GM19455 (cell line): ENCODE measurements around the gene FSD2.

Experiments
- ATAC-seq: cut with Tn5 transposase; IDR thresholded peaks from one replicate; pipeline ENCODE4 v1.9.1; 2021; ENCODE audit not compliant: unreplicated experiment

The FSD2 gene, protein sequence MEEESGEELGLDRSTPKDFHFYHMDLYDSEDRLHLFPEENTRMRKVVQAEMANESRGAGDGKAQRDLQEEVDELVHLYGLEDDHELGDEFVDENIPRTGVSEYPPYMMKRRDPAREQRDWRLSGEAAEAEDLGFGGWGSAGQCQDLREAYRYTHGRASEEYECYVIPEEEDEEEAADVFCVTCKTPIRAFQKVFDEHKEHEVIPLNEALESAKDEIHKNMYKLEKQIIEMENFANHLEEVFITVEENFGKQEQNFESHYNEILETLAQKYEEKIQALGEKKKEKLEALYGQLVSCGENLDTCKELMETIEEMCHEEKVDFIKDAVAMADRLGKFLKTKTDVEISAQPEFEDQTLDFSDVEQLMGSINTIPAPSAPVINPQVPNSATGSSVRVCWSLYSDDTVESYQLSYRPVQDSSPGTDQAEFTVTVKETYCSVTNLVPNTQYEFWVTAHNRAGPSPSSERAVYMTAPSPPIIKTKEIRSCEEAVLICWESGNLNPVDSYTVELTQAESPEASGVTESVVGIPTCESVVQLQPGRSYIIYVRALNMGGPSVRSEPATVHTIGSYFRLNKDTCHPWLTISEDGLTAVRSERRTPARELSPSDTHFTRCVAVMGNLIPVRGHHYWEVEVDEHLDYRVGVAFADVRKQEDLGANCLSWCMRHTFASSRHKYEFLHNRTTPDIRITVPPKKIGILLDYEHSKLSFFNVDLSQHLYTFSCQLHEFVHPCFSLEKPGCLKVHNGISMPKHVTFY

DNA sequence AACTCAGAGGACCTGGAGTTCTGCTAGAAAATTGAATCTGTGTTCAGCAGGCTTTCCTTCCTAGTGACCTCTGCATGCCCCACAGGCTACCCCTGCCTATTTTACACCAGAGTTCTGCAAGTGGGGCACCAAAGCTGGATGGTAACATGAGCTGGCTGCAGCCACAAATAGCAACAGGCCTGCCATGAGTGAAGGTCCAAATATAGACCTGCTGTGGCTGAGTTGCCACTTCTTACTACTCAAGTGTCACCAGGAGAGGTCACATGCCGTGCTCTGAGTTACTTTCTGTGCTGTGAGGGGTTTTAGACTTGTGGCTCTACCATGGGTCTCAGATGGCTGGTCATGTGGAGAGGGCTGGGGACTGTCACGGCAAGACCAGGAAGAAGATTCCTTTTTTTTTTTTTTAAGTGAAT, at the start of gene FSD2:
FSD2 (minus strand) TSS at position 76 of the 413 bp plus-strand sequence. CDS start 18,679 bp downstream, outside the sequence.
- ATAC-seq, result peak; percentile 38

DNA sequence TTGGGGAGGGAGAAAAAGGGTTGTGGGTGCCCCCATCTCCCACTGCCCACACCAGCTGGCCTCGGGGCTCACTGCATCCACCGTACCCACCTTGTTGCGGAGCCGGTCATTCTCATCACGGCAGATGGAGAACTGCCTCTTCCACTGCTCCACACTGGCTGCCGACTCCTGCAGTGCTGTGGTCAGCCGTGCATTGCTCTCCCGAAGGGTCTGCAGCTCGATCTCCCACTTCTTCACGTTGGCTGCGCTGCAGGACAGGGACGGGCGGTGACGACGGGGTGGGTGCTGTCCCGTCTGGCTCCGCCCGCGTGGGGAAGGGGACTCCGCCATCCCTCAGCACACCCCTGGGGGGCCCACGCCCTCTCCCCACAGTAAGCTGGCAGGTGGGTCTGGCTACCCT, 48.7 kb upstream of the FSD2 start:
- no peak for ATAC-seq

DNA sequence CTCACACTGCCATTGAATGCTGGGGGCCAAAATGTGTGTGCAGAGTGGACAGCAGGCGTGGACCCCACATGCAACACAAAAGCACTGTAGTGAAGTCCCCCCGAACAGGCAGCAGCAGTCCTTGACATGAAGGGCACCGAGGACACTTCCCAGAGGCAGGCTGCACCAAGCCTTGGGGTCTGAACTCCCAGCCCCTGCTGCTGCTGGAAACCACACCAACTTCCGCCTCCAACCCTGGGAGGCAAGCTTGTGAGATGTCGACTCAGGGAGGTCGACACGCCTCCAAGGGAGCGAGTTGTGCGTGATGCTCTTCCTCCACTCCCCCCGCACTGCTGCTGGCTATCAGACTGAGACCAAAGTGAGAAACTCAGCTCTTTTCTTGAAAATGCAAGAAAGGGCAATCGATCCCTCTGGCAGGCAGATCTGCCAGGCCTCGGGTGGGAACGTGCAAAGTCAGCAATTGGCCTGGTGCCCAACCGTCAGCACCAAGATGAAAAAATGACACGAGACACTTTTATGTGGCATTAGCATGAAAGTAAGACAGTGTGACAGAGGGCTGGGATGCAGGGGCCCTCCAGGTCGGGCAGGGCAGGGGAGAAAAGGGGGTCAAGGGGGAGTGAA, 47.2 kb upstream of the FSD2 start:
- no peak for ATAC-seq

DNA sequence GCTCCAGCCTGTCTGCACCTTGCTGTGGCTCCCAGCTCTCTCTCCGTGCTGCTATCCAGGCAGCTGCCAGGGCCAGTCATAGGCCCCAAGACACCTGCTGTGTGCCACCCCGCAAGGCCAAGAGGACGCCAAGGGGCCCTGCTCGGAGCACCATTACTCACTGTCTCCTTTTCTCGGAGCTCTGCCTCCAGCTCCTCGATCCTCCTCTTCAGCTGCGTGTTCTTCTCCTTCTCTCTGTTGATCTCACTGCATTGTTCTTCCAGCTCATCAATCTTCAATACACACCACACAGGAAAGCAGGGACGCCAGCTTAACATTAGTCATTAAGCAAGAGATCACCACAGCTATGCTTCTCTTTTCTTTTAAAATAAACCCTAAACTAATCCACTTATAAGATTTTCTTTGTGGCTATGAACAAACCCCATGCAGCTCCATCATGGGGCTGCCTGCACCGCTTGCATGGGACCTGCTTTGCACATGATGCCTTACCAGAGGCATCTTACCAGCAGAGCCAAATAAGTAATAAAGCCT, 46.2 kb upstream of the FSD2 start:
- ATAC-seq, result no peak

DNA sequence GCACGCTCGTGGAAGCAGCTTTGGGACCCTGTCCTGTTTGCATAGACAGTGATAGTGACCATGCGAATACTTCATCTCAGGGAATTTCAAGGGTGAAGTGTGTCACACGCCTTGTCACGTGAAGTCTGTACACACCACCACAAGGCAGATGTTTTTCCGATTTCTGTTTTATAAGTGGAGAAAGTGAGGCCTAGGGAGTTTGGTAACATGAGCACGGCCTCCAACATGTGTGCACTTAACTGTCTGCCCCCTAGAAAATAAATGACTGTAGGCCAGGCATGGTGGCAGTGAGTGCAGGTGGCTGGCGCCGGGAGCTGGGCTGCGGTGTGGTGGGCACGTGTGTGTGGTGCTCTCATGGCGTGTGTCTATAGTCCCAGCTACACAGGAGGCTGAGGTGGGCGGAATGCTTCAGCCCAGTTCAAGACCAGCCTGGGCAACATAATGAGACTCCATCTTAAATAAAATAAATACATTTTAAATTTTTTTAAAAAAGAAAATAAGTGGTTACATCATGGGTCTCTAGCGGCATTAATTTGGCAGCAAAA, 45.5 kb upstream of the FSD2 start:
- ATAC-seq, result no peak

DNA sequence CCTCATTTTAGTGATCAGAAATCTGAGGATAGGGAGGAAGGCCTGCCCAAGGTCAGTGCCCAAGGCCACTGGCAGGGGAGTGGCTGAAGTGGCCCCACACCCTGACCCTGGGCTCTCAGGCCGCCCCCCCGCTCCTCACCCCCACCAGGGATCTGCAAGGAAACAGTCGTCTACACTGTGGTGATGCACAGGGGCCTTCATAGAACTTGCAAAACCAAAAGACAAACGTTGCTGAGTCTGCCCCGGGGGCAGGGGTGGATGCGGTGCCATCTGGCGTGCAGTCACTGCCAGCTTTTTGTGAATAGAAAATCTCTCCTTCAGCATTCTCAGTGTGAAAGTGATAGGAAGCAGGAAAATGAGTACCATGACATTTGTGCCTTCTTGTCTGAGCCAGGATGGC, 44.9 kb upstream of the FSD2 start:
- ATAC-seq, result no peak

DNA sequence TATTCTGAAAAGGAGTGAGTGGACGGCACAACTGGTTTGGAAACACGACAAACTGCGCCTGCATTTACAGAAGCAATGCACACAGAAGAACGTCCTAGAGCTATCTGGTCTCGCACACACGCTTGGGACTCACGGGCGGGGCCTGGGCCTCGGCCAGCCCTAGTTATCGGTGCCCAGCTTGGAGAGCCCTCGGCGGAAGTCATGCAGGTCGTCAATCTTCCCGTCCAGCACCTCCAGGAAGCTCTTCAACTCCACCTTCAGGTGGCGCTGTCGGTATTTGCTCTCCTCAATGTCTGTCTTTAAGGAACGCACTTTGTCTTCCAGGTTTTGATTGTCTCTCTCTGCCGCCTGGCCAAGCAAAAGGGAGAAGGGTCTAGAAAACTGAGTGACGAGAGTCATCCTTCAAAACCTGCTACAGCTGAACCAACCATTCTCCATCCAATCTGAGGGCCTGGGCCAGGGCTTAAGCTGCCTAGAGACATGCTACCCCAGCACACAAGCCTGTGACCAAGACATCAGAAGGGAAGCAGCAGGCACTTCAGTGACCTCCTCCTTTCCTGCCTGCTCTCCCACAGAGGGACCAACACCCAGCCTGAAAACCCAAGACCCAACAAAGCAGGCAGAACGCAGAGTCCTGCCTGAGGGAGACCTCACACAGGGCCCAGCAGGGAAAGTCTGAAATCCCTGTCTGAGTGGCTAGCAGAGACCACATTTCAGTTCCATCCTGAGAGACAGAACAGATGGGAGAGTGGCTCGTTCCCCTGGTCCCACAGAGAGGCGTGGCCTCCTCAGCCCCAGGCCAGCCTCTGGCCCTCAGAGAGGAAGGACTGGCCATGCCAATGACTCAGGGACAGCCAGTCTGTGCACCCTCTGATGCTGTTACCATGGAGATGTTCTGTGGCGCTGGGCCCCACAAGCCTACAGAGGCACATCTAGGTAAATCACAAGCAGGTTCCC, 44.0 kb upstream of the FSD2 start:
- no peak for ATAC-seq

DNA sequence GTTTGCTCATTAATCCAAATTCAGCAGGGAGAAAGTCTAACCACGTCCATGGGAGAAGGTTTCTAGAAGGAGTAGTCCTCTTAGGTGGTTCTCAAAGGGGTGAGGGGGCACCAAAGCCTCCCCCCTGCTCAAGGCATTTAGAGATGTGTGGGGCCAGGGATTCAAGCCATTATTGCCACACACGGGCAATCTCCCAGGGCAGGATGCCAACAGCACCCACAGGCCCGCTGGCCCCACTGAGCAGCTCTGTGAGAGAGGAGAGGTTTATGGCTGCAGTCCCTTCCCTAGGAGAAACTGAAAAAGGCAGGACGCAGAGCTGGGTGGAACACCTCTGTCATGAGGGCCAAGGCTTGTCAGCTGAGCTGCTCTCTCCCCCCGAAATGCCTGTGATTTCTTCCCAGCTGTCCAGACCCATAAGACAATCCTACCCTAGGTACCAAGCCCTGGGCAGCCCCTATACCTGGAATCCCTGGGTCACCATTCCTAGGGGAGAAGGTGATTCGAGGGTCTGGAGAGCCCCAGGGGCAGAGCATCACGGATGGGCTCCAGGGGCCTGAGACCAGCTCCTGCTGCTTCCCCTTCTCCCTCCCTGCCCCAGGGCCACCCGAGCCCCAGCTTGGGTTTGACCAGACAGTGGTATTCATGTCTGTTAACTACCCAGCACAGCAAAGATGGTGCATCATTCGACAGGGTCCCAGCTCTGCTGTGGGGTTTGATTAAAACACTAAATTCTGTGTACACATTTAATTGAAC, 42.5 kb upstream of the FSD2 start:
- ATAC-seq, result no peak

DNA sequence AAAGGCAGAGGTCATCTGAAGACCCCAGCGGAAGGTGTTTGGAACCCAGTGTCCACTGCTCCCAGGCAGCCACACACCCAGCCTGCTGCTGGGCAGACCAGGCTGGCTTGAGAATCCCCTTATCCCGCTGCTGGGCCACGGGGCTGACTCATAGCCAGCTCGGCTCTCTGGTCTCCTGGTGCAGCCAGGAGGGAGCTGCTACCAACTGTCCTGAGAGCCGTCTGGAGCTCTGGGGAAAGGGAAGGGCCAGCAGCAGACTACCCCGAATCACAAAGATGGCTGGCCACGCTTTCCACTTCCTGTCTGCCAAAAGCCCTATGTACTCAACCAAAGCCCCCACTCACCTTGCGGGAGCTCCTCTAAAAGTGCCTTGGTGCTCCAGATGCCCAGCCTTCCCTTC, 41.8 kb upstream of the FSD2 start:
- no peak for ATAC-seq

DNA sequence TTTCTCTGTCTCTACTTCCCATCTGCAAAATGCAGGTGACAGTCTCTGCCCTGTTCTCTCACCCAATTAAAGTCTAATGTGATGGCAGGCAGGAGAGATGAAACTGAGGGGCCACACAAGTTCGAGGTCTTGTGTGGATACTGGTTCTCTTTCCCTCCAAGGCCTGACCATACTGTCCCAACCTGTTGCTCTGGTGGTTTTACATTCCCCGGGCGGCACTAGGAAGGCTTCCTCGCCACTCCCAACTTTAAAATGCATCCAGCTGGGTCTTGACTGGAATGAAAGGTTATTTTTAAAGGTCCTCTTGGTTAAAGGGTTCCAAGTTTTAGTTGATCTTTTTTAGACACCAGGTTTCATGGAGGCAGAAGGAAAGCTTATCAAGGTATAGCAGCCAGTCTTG, 40.8 kb upstream of the FSD2 start:
- ATAC-seq, result no peak

DNA sequence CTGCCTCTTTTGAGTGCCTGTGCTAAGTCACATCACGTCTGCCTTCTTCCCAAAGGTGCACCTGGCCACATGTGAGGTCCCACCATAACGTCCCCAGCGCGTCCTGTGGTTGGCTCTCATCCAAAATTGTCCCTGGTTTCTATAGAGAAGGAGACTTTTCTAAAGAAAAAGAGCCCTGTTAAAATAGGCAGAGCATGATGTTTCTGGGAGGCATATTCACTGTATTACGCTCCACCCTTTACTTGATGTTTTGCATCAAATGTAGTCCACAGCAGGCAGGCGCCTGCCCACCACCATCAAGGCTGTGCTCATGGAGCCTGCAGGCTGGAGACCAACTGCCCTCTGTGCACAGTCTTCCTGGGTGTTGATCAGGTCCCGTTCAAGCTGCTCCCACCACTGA, 39.8 kb upstream of the FSD2 start:
- ATAC-seq, result no peak

DNA sequence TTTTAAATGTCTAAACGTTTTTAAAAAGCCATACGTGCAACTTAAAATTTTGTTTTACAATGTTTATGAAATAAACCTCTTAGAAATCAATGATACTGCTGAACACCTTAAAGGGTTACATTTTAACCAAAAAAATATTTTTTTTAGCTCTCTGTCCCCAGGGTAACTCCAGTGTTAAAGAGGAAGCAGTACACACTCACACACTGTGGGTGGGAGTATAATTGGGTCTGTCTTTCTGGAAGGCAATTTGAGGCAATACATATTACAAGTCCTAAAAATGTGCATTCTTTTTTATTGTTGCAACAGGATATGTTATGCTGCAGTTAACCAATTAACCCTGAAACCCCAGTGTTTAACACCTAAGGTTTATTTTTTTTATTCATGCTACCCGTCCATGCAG, 37.7 kb upstream of the FSD2 start:
- ATAC-seq, result no peak

DNA sequence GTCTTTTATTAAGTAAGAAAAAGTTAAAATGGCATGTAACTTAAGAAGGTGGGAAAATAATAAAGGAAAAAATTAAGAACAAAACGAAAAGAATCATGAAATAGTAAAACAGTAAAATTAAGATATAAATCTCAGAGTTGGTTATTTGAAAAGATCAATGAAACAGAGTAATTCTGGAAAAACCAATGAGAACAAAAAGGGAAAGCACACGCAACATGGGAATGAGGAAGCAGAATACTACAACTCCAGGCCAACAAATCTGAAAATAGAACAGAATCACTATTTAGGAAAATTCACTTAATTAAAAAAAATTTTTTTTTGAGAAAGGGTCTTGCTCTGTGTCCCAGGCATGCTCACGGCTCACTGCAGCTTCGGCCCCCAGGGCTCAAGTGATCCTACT, 34.3 kb upstream of the FSD2 start:
- no peak for ATAC-seq

DNA sequence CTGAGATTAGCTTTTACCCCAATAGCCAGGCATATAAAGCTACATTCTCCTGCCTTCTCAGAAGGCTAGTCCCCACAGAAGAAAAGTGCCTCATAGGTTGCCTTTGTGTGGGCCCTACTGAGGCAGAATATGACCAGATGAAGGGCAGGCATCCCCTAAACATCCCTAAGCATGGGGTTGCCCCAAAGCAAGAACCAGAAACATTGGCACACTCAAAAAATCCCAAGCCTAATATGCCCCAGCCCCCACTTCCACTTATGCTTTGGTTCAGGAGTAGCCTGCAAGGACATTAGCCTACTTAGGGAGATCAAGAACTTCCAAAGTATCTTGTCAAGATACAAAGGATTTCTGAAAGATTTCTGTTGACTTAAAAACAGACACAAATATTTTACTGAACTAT, 33.3 kb upstream of the FSD2 start:
- ATAC-seq, result no peak

DNA sequence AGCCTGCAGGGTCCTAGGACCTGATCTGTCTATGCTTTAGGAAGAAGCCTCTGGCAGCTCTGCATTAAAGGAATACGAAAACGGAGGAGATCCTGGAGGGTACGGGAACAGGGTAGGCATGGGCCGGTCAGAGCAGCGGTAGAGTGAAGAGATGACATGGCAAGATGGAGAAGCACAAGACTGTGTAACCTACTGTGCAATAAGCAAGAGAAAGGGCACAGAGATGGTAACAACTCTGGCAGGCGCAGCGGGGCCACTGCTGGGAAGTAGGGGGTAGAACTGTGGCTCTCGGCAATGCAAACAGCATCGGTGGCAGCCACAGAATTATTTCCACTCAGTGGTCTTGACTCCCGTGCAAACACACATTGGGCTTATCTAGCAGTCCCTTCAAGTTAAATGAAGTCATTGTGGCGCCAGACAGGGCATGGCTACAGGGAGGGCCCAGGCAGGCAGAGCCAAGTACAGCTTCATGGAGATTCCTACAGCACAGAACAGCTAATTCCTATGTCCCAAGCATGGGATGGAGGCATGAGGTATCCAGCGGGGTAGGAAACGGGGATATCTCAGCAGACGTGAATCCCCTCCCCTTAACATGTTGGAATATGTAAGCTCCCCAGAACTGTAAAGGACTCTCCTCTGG, 32.3 kb upstream of the FSD2 start:
- ATAC-seq, result no peak

DNA sequence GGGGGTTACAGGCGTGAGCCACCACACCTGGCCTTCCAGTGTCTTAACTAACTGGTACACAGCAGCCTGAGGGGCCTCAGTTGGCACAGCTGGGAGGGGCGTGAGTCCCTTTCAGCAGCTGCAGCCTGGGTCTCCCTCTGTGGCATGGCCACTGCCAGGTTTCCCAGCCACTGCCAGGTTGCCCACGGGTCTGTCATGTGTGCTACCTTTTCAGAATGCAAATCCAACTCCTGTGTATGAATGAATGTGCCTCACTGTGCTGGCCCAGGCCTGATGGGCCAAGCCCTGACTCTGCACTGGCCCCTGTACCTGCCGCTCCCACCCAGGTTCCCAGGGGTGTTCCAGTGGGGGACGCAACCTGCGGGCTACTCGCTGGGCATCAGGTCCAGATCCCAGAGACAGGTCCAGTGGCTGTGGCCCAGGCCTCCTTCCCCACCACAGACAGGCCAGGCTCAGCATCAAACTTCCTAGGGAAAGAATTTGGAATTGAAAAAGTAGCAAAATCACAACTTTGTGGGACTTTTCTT, 29.6 kb upstream of the FSD2 start:
- no peak for ATAC-seq

DNA sequence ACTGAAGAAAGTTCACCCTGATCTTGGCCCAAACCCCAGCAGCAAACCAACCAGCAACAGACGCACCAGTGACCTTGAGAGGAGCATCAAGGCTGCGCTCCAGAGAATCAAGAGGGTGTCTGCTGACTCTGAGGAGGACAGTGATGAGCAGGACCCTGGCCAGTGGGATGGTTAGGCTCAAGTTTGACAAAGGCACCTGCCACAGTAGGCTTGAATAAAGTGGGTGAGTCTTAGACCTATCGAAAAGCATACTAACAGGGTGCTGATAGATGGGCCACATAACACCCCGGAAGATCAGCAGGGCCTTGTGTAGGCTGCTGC, 27.5 kb upstream of the FSD2 start:
- ATAC-seq, result no peak

DNA sequence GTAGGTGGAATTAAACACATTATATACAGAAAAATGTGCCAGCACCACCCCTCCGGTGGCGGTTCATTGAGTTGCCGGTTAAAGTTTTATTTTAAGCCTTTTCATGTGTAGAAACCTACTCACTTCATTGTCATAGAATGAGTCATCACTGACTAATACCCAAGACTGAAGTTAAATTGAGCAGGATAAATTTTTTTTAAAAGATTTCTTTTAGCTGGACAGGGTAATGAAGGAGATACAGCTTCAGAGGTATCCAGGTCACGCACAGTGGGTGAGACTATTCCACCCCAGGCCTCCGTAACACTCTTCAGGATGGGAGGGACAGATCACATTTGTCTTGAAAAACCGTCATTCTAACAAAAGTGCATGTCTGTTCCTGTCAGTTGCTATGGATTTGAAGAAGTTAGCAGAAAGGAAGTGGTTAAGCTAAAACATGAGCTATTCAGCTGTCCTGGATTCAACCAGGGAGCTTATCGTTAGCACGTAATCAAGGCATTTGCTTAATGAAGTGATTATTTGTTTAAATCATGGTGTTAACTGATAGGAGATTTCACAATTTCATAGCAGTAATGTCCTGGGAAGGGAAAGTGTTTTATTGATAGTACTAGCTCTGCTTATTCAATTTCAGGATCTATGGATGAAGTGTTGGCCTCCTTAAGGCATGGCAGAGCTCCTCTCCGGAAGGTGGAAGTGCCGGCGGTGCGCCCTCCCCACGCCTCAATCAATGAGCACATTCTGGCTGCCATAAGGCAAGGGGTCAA, 26.9 kb upstream of the FSD2 start:
- ATAC-seq, result peak; percentile 87
